Measurements from ENCODE around the gene LDLRAP1. TPM values are rescaled to one million over a fixed set of nuclear protein-coding genes. Genes with fewer than 3 reads are reported as not detected.

The LDLRAP1 gene
- total and polyA plus RNA-seq, 2 of the 4 experiments (the other 2 are of a cell fraction) = 4.5 to 14.4 TPM

GRCh38 chr1:25565626-25566025, 22.2 kb downstream of the LDLRAP1 start:
- Histone ChIP-seq H3K9me3 (ENCODE audit: control insufficient read depth, insufficient read depth, low read length) (no peaks in the 10 kb centered on the region), H3K23ac (ENCODE audit: low read depth, low read length) (peak overlapping the region; percentile 18; the same call in 1 of the 2 replicates), H3K27ac (ENCODE audit: insufficient read depth, low read length) (0 out of 2 replicates have a peak overlapping the region, but pooled peaks have one; percentile 16), H3K56ac (ENCODE audit: extremely low read depth, insufficient read depth, low read length) (no peak overlapping the region), H4K20me1 (ENCODE audit: insufficient read depth, low read length) (no peaks in the 10 kb centered on the region), H2BK5ac (ENCODE audit: low read depth, low read length, poor library complexity, severe bottlenecking) (peak overlapping the region; percentile 13), H3K14ac (replicated peaks; ENCODE audit: low read depth, low read length) (no peak overlapping the region), H3K9me1 (ENCODE audit: insufficient read depth, low read length) (peaks cover 16% of the 10 kb centered on the region), H3K36me3 (ENCODE audit: control insufficient read depth, insufficient read depth, low read length) (peaks cover 10% of the 10 kb centered on the region; the same call in 1 of the 2 replicates), H3K4me3 (ENCODE audit: insufficient read depth, low read depth, low read length) (no peak overlapping the region), H3K4me1 (ENCODE audit: control insufficient read depth, insufficient read depth, low read length) (peaks cover 41% of the 10 kb centered on the region), H2AK9ac (replicated peaks; ENCODE audit: low read depth, low read length, poor library complexity) (no peak overlapping the region), H3K4ac (ENCODE audit: low read depth, low read length) (peak overlapping the region; percentile 22; the same call in 1 of the 2 replicates), H3K27me3 (ENCODE audit: control insufficient read depth, insufficient read depth, low read length) (no peaks in the 10 kb centered on the region), H4K8ac (ENCODE audit: low read depth in 2 of 2, low read length in 2 of 2) (no peak overlapping the region), H3K4me2 (ENCODE audit: low read depth, low read length) (no peak overlapping the region), H2BK20ac (ENCODE audit: low read depth, low read length) (no peak overlapping the region), H3K79me1 (ENCODE audit: low read depth in 1 of 2, low read length in 2 of 2) (peaks cover 4 to 9% of the 10 kb centered on the region in 2 experiments; a peak in 2 of 4 replicates), H3K9ac (ENCODE audit: low read depth, low read length) (no peak overlapping the region), H4K91ac (ENCODE audit: insufficient read depth, low read depth, low read length) (no peak overlapping the region), H2AK5ac (ENCODE audit: low read depth, low read length) (peak overlapping the region; percentile 61; the same call in 1 of the 2 replicates), H3K18ac (ENCODE audit: low read depth, low read length) (peak overlapping the region; percentile 33), H2BK15ac (ENCODE audit: low read depth, low read length) (no peak overlapping the region; the same call in 2 of the 3 replicates), H2BK120ac (ENCODE audit: low read depth, low read length) (no peak overlapping the region; the same call in 1 of the 2 replicates), H2AFZ (replicated peaks; ENCODE audit: low read length, poor library complexity) (no peak overlapping the region), H4K5ac (ENCODE audit: low read depth, low read length) (peak overlapping the region; percentile 16)
- ChIA-PET CTCF (no interaction called here), POLR2A (ENCODE audit: unreplicated experiment) (no interaction called here)
- BruUV-seq (replicated peaks) = no TSS peak
- ATAC-seq (ENCODE audit: low read depth) (no peak), DNase-seq (no peak)
- TF ChIP-seq NFE2L2 (IDR thresholded peaks at IDR 0.05; ENCODE audit: low read depth, low read length) (no peak), RAD21 (IDR thresholded peaks at IDR 0.05; ENCODE audit: low read length) (no peak), CTCF (conservative IDR thresholded peaks at IDR 0.05; ENCODE audit: low read depth, low read length) (no peak), MXI1 (IDR thresholded peaks at IDR 0.05; ENCODE audit: borderline replicate concordance, low read depth, low read length) (no peak), SMC3 (IDR thresholded peaks at IDR 0.05; ENCODE audit: low read depth, low read length) (no peak), CEBPB (IDR thresholded peaks at IDR 0.05; ENCODE audit: low read depth, low read length) (no peak), RFX5 (IDR thresholded peaks at IDR 0.05; ENCODE audit: low read depth, low read length) (no peak), CHD1 (IDR thresholded peaks at IDR 0.05; ENCODE audit: low read depth, low read length) (no peak), RCOR1 (IDR thresholded peaks at IDR 0.05; ENCODE audit: insufficient replicate concordance, low read length) (no peak), BHLHE40 (IDR thresholded peaks at IDR 0.05; ENCODE audit: low read depth, low read length) (no peak), ELK1 (IDR thresholded peaks at IDR 0.05; ENCODE audit: borderline replicate concordance, low read depth, low read length) (no peak), MAZ (IDR thresholded peaks at IDR 0.05; ENCODE audit: borderline replicate concordance, low read depth, low read length) (no peak), USF2 (IDR thresholded peaks at IDR 0.05; ENCODE audit: low read depth, low read length) (no peak), MAFK (IDR thresholded peaks at IDR 0.05; ENCODE audit: low read depth, low read length) (no peak), FOS (IDR thresholded peaks at IDR 0.05; ENCODE audit: low read depth, low read length) (no peak), POLR2A (IDR thresholded peaks at IDR 0.05; ENCODE audit: low read depth, low read length) (no peak)
- intact Hi-C loops (cut with micrococcal nuclease) (no loop called here), in situ Hi-C loops (cut with MboI; ENCODE audit: low sequenced_read_pairs) (no loop called here), dilution Hi-C loops (cut with HindIII; ENCODE audit: low sequenced_read_pairs, unreplicated experiment) (no loop called here)
- WGBS, 2 experiments (ENCODE audit: extremely low coverage in 2 of 2, insufficient read length in 1 of 2) = no CpG with 5 or more reads among the region's 8 CpGs
